Measurements from ENCODE around the gene KLHL17.
A peak's percentile ranks its signal among the peaks of the same experiment; 100 is the strongest.

GRCh38 chr1:938088-938683 lies 22.2 kb upstream of the KLHL17 start:
- TF ChIP-seq POLR2A (IDR thresholded peaks at IDR 0.05) (no peak), POLR2AphosphoS5 (IDR thresholded peaks at IDR 0.05) (peak in 1 of 3 donors; percentile 11)
- TF ChIP-seq, protein P1, sequence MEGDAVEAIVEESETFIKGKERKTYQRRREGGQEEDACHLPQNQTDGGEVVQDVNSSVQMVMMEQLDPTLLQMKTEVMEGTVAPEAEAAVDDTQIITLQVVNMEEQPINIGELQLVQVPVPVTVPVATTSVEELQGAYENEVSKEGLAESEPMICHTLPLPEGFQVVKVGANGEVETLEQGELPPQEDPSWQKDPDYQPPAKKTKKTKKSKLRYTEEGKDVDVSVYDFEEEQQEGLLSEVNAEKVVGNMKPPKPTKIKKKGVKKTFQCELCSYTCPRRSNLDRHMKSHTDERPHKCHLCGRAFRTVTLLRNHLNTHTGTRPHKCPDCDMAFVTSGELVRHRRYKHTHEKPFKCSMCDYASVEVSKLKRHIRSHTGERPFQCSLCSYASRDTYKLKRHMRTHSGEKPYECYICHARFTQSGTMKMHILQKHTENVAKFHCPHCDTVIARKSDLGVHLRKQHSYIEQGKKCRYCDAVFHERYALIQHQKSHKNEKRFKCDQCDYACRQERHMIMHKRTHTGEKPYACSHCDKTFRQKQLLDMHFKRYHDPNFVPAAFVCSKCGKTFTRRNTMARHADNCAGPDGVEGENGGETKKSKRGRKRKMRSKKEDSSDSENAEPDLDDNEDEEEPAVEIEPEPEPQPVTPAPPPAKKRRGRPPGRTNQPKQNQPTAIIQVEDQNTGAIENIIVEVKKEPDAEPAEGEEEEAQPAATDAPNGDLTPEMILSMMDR (IDR thresholded peaks at IDR 0.05 in 8 of 11, conservative IDR thresholded peaks at IDR 0.05 in 3 of 11), result peak in 5 of 11 experiments; percentile 14 to 30 (median 20)

Data from spleen (tissue), 7 donors.